A673 (cell line): Measurements from ENCODE around the gene DSP. TPM values are rescaled to one million over a fixed set of nuclear protein-coding genes. Genes with fewer than 3 reads are reported as not detected.

ENCODE experiments used
- BruUV-seq: library from RNA; stranded (reverse); fragments of 400-500 nt; replicated peaks from 2 replicates; lab custom pipeline; 2021; lab: Mats Ljungman, UMichigan
- CTCF ChIA-PET: fragments of 300-600 bp; sonication (Branson Sonifier 250); formaldehyde crosslinking; loops from one replicate; lab custom pipeline; 2022; ENCODE audit warnings: antibody characterized with exemption; lab: Charles Lee
- POLR2A ChIA-PET: fragments of 300-600 bp; sonication (Branson Sonifier 250); formaldehyde crosslinking; loops from one replicate; lab custom pipeline; 2022; ENCODE audit warnings: antibody characterized with exemption; ENCODE audit not compliant: low non-redundant PET; lab: Charles Lee
- DNase-seq: peaks from one replicate; pipeline ENCODE4 v3.0.0-alpha.2; 2015; ENCODE audit warnings: low spot score
- H3K27ac ChIP-seq: fragments of 200-600 bp; sonication (generic); 2 replicates; pipeline ENCODE4 v1.5.1; 2016; ENCODE audit warnings: mixed run types, low read depth, mild to moderate bottlenecking, mixed read lengths, antibody characterized with exemption, low read length; ENCODE audit not compliant: poor library complexity, severe bottlenecking
- H3K27me3 ChIP-seq: fragments of 200-600 bp; sonication (generic); replicated peaks from 2 replicates; pipeline ENCODE4 v1.6.1; 2017; ENCODE audit warnings: mixed run types, low read depth, mild to moderate bottlenecking, mixed read lengths, antibody characterized with exemption, low read length; ENCODE audit not compliant: insufficient read depth, poor library complexity
- H3K36me3 ChIP-seq: fragments of 200-600 bp; sonication (generic); 2 replicates; pipeline ENCODE4 v1.6.1; 2016; ENCODE audit warnings: mixed run types, mild to moderate bottlenecking, mixed read lengths, antibody characterized with exemption, low read length; ENCODE audit not compliant: insufficient read depth, poor library complexity, severe bottlenecking
- H3K4me1 ChIP-seq: fragments of 200-600 bp; sonication (generic); 2 replicates; pipeline ENCODE4 v1.6.1; 2017; ENCODE audit warnings: mixed run types, mild to moderate bottlenecking, mixed read lengths, antibody characterized with exemption, low read length; ENCODE audit not compliant: insufficient read depth, poor library complexity, severe bottlenecking
- H3K4me3 ChIP-seq: fragments of 200-600 bp; sonication (generic); 2 replicates; pipeline ENCODE4 v1.5.1; 2016; ENCODE audit warnings: low read depth, mixed run types, mild to moderate bottlenecking, mixed read lengths, low read length; ENCODE audit not compliant: poor library complexity, severe bottlenecking
- H3K9me3 ChIP-seq: fragments of 200-600 bp; sonication (generic); 2 replicates; pipeline ENCODE4 v1.6.1; 2016; ENCODE audit warnings: mixed run types, low read depth, mild to moderate bottlenecking, mixed read lengths, antibody characterized with exemption, low read length; ENCODE audit not compliant: poor library complexity, severe bottlenecking
- CTCF ChIP-seq: fragments of 300-800, 200-600 bp; sonication (generic); conservative IDR thresholded peaks from 2 replicates; pipeline ENCODE4 v1.5.1; 2017; ENCODE audit warnings: low read depth, mild to moderate bottlenecking, antibody characterized with exemption, low read length, moderate library complexity, mixed read lengths
- EZH2 ChIP-seq: fragments of 200-600 bp; sonication (generic); IDR thresholded peaks from 2 replicates; pipeline ENCODE4 v1.6.1; 2017; ENCODE audit warnings: borderline replicate concordance, low read depth, mild to moderate bottlenecking, mixed read lengths, antibody characterized with exemption, low read length; ENCODE audit not compliant: poor library complexity, severe bottlenecking
- intact Hi-C: fragments of 100-400 bp; cut with micrococcal nuclease; formaldehyde crosslinking; loops from one replicate; pipeline ENCODE4 v1.10.0; 2022; ENCODE audit not compliant: unreplicated experiment
- total RNA-seq: library from RNA; stranded (reverse); gene quantifications from 2 replicates; pipeline ENCODE4 v1.2.3, GENCODE V29; 2021

DSP gene
- total RNA-seq, 1 experiment from 2014 or later = 0.28 TPM

- H3K27ac ChIP-seq = no peak overlapping the region
- TF ChIP-seq CTCF (no peak), EZH2 (no peak)
- no peaks in the 10 kb centered on the region for H3K36me3 ChIP-seq
- POLR2A ChIA-PET = interaction anchor here (0.6 kb wide), 1 partner anchor 1149 kb away, joined by 3 read pairs; no protein-coding TSS in a partner anchor
- H3K4me3 ChIP-seq = no peak overlapping the region
- H3K9me3 ChIP-seq = no peaks in the 10 kb centered on the region
- DNase-seq = peak; percentile 18
- no peaks in the 10 kb centered on the region for H3K27me3 ChIP-seq
- BruUV-seq = no TSS peak
- CTCF ChIA-PET = no interaction called here
- H3K4me1 ChIP-seq = no peaks in the 10 kb centered on the region
- intact Hi-C loops = no loop called here
These were observed 26.6 kb downstream of the DSP start for GRCh38 chr6:7568021-7568420.

- no TSS peak for BruUV-seq
- DNase-seq = no peak
- Histone ChIP-seq H3K4me3 (no peak overlapping the region), H3K36me3 (no peaks in the 10 kb centered on the region), H3K4me1 (no peaks in the 10 kb centered on the region), H3K9me3 (no peaks in the 10 kb centered on the region), H3K27ac (no peak overlapping the region), H3K27me3 (no peaks in the 10 kb centered on the region)
- POLR2A ChIA-PET = no interaction called here
- CTCF ChIA-PET = no interaction called here
- intact Hi-C loops = no loop called here
- no peak for TF ChIP-seq EZH2
- TF ChIP-seq CTCF = no peak
These were observed 27.6 kb downstream of the DSP start for GRCh38 chr6:7569082-7569481.

- no peak for DNase-seq
These were observed 30.9 kb downstream of the DSP start for GRCh38 chr6:7572213-7572943.

More at GRCh38 chr6:7572213-7572943, 30.9 kb downstream of the DSP start:
- TF ChIP-seq EZH2 (no peak), CTCF (no peak)
- Histone ChIP-seq H3K4me3 (no peak overlapping the region), H3K27ac (no peak overlapping the region), H3K36me3 (no peaks in the 10 kb centered on the region), H3K4me1 (no peaks in the 10 kb centered on the region), H3K27me3 (no peaks in the 10 kb centered on the region), H3K9me3 (no peaks in the 10 kb centered on the region)
- intact Hi-C loops = no loop called here
- ChIA-PET POLR2A (no interaction called here), CTCF (no interaction called here)
- no TSS peak for BruUV-seq
